GDM1 (cell line): ENCODE results near the gene CHPF2.

Experiments
- DNase-seq: peaks from one replicate; lab custom pipeline; 2025; lab: John Stamatoyannopoulos, UW

CHPF2 gene

DNA sequence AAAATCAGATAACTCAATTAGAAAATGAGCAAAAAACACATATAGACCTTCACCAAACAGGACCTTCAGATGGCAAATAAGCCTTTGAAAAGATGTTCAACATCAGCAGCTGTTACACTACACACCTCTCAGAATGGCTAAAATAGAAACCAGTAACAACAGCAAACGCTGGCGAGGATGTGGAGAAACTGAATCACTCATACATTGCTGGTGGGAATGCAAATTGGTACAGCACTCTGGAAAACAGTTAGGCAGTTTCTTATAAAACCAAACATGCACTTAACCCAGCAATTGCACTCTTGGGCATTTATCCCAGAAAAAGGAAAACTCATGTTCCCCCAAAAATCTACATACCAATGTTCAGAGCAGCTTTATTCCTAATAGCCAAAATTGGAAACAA lies 53.9 kb downstream of the CHPF2 start:
- DNase-seq = no peak
